GM23248 (cell line): ENCODE measurements around the gene TMPRSS3. TPM values are rescaled to one million over a fixed set of nuclear protein-coding genes. Genes with fewer than 3 reads are reported as not detected.

Experiments used
- DNase-seq: peaks from one replicate; pipeline ENCODE4 v3.0.0-alpha.2; 2015
- H2AFZ ChIP-seq: fragments of 200-600 bp; sonication (generic); 2 replicates; pipeline ENCODE4 v1.6.1; 2016; ENCODE audit warnings: antibody characterized with exemption
- H3F3A ChIP-seq: fragments of 200-600 bp; sonication (generic); 2 replicates; pipeline ENCODE4 v1.6.1; 2016; ENCODE audit warnings: mild to moderate bottlenecking, antibody characterized with exemption, mixed run types; ENCODE audit not compliant: insufficient read depth
- H3K27ac ChIP-seq: fragments of 200-600 bp; sonication (generic); 2 replicates; pipeline ENCODE4 v1.5.1; 2016; ENCODE audit warnings: mild to moderate bottlenecking
- H3K27me3 ChIP-seq: fragments of 200-600 bp; sonication (generic); replicated peaks from 2 replicates; pipeline ENCODE4 v1.6.1; 2016; ENCODE audit warnings: mild to moderate bottlenecking; ENCODE audit not compliant: insufficient read depth
- H3K36me3 ChIP-seq: fragments of 200-600 bp; sonication (generic); 2 replicates; pipeline ENCODE4 v1.6.1; 2016; ENCODE audit warnings: low read depth, mild to moderate bottlenecking
- H3K4me1 ChIP-seq: fragments of 200-600 bp; sonication (generic); 2 replicates; pipeline ENCODE4 v1.6.1; 2016; ENCODE audit warnings: mild to moderate bottlenecking; ENCODE audit not compliant: insufficient read depth
- H3K4me2 ChIP-seq: fragments of 200-600 bp; sonication (generic); one replicate; pipeline ENCODE4 v1.6.1; 2016; ENCODE audit warnings: mild to moderate bottlenecking; ENCODE audit not compliant: unreplicated experiment
- H3K4me3 ChIP-seq: fragments of 200-600 bp; sonication (generic); 2 replicates; pipeline ENCODE4 v1.5.1; 2016; ENCODE audit warnings: mild to moderate bottlenecking
- H3K79me2 ChIP-seq: fragments of 200-600 bp; sonication (generic); 2 replicates; pipeline ENCODE4 v1.6.1; 2016; ENCODE audit warnings: mild to moderate bottlenecking; ENCODE audit not compliant: insufficient read depth
- H3K9ac ChIP-seq: fragments of 200-600 bp; sonication (generic); 2 replicates; pipeline ENCODE4 v1.6.1; 2016; ENCODE audit warnings: mild to moderate bottlenecking
- H3K9me2 ChIP-seq: fragments of 200-600 bp; sonication (generic); 2 replicates; pipeline ENCODE4 v1.6.1; 2016; ENCODE audit warnings: mixed run types, mild to moderate bottlenecking, moderate library complexity; ENCODE audit not compliant: insufficient read depth
- H3K9me3 ChIP-seq: fragments of 200-600 bp; sonication (generic); one replicate; pipeline ENCODE4 v1.6.1; 2017; ENCODE audit warnings: low read depth
- H4K20me1 ChIP-seq: fragments of 200-600 bp; sonication (generic); 2 replicates; pipeline ENCODE4 v1.6.0; 2016; ENCODE audit not compliant: insufficient read depth
- EZH2 ChIP-seq: fragments of 200-600 bp; sonication (generic); IDR thresholded peaks from 2 replicates; pipeline ENCODE4 v1.6.1; 2018; ENCODE audit warnings: antibody characterized with exemption, mild to moderate bottlenecking; ENCODE audit not compliant: insufficient read depth, poor library complexity, severe bottlenecking
- EZH2phosphoT487 ChIP-seq: fragments of 200-600 bp; sonication (generic); IDR thresholded peaks from 2 replicates; pipeline ENCODE4 v1.6.1; 2018; ENCODE audit warnings: antibody characterized with exemption, moderate library complexity, mild to moderate bottlenecking, low read depth; ENCODE audit not compliant: insufficient read depth
- WGBS, 2 experiments: methylation state at CpG; one replicate each; pipeline ENCODE4 v1.1.6; 2015 to 2017; ENCODE audit warnings: low lambda C conversion rate in 2 of 2, low coverage in 1 of 2; ENCODE audit errors: missing lambda C conversion rate in 2 of 2; 5-methylcytosine and 5-hydroxymethylcytosine counted together
- in situ Hi-C: fragments of 300-500 bp; cut with MboI; formaldehyde crosslinking; loops from 2 replicates; pipeline ENCODE4 v1.15.0; 2020
- polyA plus RNA-seq: library from polyadenylated mRNA; unstranded; fragments of >200 nt; fragmentation: Nextera tagmentation; extraction: Ambion mirVana; gene quantifications from 2 replicates; pipeline ENCODE4 v1.2.1, GENCODE V29; 2016
- total RNA-seq: library from RNA; depleted of rRNA; stranded (reverse); fragments of >200 nt; shearing (Covaris generic); gene quantifications from 2 replicates; pipeline ENCODE4 v1.2.3, GENCODE V29; 2014

TMPRSS3 gene
- total and polyA plus RNA-seq, 2 experiments from 2014 or later = not detected

DNA sequence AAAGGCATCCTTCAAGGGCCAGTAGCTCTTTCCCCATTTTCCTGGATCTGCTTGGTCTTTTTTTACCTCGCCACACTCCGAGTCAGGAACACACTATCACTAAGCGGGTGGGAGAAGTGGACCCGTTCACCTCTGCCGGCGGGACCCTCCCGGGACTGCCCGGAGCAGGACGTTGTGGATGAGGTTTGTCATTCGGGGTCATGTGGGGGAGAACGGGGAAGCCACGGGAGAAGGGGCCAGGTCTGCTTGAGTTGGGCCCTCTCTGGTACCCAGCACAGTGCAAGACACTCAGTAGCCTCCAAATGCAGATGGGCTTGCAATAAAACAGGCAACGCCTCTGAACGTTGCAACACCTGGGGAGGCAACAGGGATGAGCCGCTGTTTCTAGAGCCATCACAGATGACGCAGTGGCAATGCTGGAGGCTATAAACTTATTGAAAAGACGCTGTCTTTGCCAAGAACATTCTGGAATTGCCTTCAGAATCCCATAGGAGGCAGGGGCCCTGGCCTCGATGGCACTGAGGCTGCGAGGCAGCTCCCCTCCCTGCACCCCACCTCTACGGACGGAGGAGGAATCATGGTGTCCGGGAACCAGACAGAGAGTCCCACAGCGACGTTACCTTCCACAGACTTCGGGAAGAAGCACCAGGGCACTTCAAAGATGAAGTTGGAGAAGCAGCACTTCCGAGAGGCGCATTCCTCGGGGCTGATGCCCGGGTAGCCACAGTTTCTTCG, 48.8 kb downstream of the TMPRSS3 start:
- no peak for TF ChIP-seq EZH2
- in situ Hi-C loops = no loop called here

GRCh38 chr21:42346441-42346840, 49.4 kb downstream of the TMPRSS3 start:
- 56% methylated on average over 9 of the region's 9 CpGs for WGBS, 2 experiments
- Histone ChIP-seq H3K4me3 (no peak overlapping the region), H3K27me3 (no peaks in the 10 kb centered on the region), H3K9me2 (no peaks in the 10 kb centered on the region), H3K36me3 (no peaks in the 10 kb centered on the region), H3K27ac (no peak overlapping the region), H3K9me3 (no peaks in the 10 kb centered on the region), H2AFZ (no peak overlapping the region), H3F3A (no peaks in the 10 kb centered on the region), H3K4me1 (no peaks in the 10 kb centered on the region), H3K79me2 (no peaks in the 10 kb centered on the region), H4K20me1 (no peaks in the 10 kb centered on the region), H3K4me2 (no peak overlapping the region), H3K9ac (no peak overlapping the region)
- TF ChIP-seq EZH2phosphoT487 (no peak), EZH2 (no peak)
- in situ Hi-C loops = no loop called here
- no peak for DNase-seq

More for the DNA sequence above, 48.8 kb downstream of the TMPRSS3 start:
- Histone ChIP-seq H3K9me2 (no peaks in the 10 kb centered on the region), H3K4me2 (no peak overlapping the region), H3K36me3 (no peaks in the 10 kb centered on the region), H3K9me3 (no peaks in the 10 kb centered on the region), H3K79me2 (no peaks in the 10 kb centered on the region), H3F3A (no peaks in the 10 kb centered on the region), H3K27ac (no peak overlapping the region), H4K20me1 (no peaks in the 10 kb centered on the region), H3K4me1 (no peaks in the 10 kb centered on the region), H3K9ac (no peak overlapping the region), H3K27me3 (no peaks in the 10 kb centered on the region), H3K4me3 (no peak overlapping the region), H2AFZ (no peak overlapping the region)
- DNase-seq = no peak
- 53 to 57% methylated on average over 30 of the region's 30 CpGs for WGBS, 2 experiments

DNA sequence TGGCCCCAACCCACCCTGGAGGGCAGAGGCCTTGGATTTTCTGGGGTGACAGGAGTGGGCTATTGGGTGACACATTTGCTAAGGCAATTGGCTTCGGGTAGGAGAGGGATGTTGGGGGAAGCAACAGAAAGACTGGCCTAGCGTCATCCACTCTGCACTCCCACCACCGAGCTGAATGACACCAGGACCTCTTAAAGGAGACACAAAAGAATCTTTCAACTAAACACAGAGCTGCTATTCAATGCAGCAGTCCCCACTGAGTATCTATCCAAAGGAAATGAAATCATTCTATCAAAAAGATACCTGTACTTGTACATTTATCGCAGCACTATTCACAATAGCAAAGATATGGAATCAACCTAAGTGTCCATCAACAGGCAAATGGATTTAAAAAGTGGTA, 51.2 kb downstream of the TMPRSS3 start:
- in situ Hi-C loops = no loop called here
- H4K20me1 ChIP-seq = no peaks in the 10 kb centered on the region

DNA sequence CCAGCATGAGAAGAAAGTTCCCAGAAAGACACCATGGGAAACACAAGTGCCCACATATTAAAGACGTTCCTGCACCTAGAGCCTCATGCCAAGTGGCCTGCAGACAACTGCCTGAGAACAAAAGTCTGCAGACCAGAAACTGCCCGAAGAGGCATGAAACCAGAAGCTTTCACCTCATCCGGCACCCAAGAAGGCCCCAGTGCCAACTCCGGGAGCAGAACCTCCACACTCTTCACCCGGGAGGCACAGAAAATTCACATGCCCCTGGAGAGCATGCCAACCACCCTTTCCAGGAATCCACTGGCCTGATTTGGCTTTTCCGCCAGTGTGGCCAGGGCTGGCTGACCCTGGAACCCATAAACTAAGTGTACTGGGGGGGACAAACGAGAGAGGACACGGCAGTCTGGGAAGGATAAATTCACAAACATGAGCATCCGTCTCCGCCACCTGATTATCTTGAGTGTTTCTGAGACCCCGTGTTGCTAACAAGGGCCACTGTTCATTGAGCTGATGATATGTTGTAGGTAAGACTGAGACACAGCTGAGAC, 51.8 kb downstream of the TMPRSS3 start:
- H2AFZ ChIP-seq = no peak overlapping the region
- no peaks in the 10 kb centered on the region for H4K20me1 ChIP-seq
- H3K9me3 ChIP-seq = no peaks in the 10 kb centered on the region
- DNase-seq = no peak
- 54 to 61% methylated on average over 11 of the region's 11 CpGs for WGBS, 2 experiments
- H3K27me3 ChIP-seq = no peaks in the 10 kb centered on the region
- H3K4me3 ChIP-seq = no peak overlapping the region
- H3K79me2 ChIP-seq = no peaks in the 10 kb centered on the region
- H3K4me2 ChIP-seq = no peak overlapping the region
- TF ChIP-seq EZH2 (no peak), EZH2phosphoT487 (no peak)
- no peak overlapping the region for H3K27ac ChIP-seq
- no peak overlapping the region for H3K9ac ChIP-seq
- in situ Hi-C loops = no loop called here
- H3F3A ChIP-seq = no peaks in the 10 kb centered on the region
- H3K4me1 ChIP-seq = no peaks in the 10 kb centered on the region
- H3K36me3 ChIP-seq = no peaks in the 10 kb centered on the region
- no peaks in the 10 kb centered on the region for H3K9me2 ChIP-seq

More for the DNA sequence above, 51.2 kb downstream of the TMPRSS3 start:
- H3K27ac ChIP-seq = no peak overlapping the region
- no peak for TF ChIP-seq EZH2
- TF ChIP-seq EZH2phosphoT487 = no peak
- no peaks in the 10 kb centered on the region for H3K4me1 ChIP-seq
- no peaks in the 10 kb centered on the region for H3K36me3 ChIP-seq
- H3F3A ChIP-seq = no peaks in the 10 kb centered on the region
- H2AFZ ChIP-seq = no peak overlapping the region
- H3K27me3 ChIP-seq = no peaks in the 10 kb centered on the region
- DNase-seq = no peak
- 40 to 55% methylated on average over 4 of the region's 4 CpGs for WGBS, 2 experiments
- H3K9me2 ChIP-seq = no peaks in the 10 kb centered on the region
- H3K4me3 ChIP-seq = no peak overlapping the region
- H3K9me3 ChIP-seq = no peaks in the 10 kb centered on the region
- H3K79me2 ChIP-seq = no peaks in the 10 kb centered on the region
- no peak overlapping the region for H3K9ac ChIP-seq
- no peak overlapping the region for H3K4me2 ChIP-seq
